Esophagus squamous epithelium (tissue), 5 donors: Measurements from ENCODE around the gene PRKD1. TPM values are rescaled to one million over a fixed set of nuclear protein-coding genes. Genes with fewer than 3 reads are reported as not detected.

Experiments
- DNase-seq: peaks from one replicate; lab custom pipeline; 2025; lab: John Stamatoyannopoulos, UW
- H3K27ac ChIP-seq, 4 donors: fragments of 200-600 bp; sonication (generic); one replicate each; pipeline ENCODE4 v1.5.1; 2016 to 2019; ENCODE audit warnings: mild to moderate bottlenecking in 1 of 4
- H3K27me3 ChIP-seq, 4 donors: fragments of 200-600 bp; sonication (generic); 1 replicate in 3 of 4; 2 replicates in 1 of 4; pipeline versions ENCODE4 v1.5.1 to v1.6.0; 2017 to 2021; ENCODE audit warnings: antibody characterized with exemption in 1 of 4
- H3K36me3 ChIP-seq, 3 donors: fragments of 200-600 bp; sonication (generic); one replicate each; pipeline ENCODE4 v1.5.1; 2016 to 2019
- H3K4me1 ChIP-seq, 3 donors: fragments of 200-600 bp; sonication (generic); one replicate each; pipeline ENCODE4 v1.5.1; 2017 to 2019
- H3K4me3 ChIP-seq, 4 donors: fragments of 200-600 bp; sonication (generic); 1 replicate in 3 of 4; 2 replicates in 1 of 4; pipeline ENCODE4 v1.5.1; 2016 to 2019; ENCODE audit warnings: mild to moderate bottlenecking in 2 of 4, moderate library complexity in 1 of 4
- H3K9me3 ChIP-seq, 3 donors: fragments of 200-600 bp; sonication (generic); one replicate each; pipeline ENCODE4 v1.5.1; 2016 to 2019
- POLR2A ChIP-seq, 4 donors: fragments of 450-650 bp; IDR thresholded peaks; one replicate each; pipeline ENCODE4 v1.6.1; 2017; ENCODE audit warnings: antibody characterized with exemption in 4 of 4, mild to moderate bottlenecking in 4 of 4, moderate library complexity in 3 of 4
- WGBS, 2 donors: methylation state at CpG; one replicate each; pipeline ENCODE4 v1.1.5; 2018; 5-methylcytosine and 5-hydroxymethylcytosine counted together
- intact Hi-C: fragments of 100-400 bp; cut with DNase I; formaldehyde crosslinking; loops from one replicate; pipeline ENCODE4 v1.15.0; 2022
- total RNA-seq, 4 donors: library from RNA; depleted of rRNA; stranded (reverse); fragments of >200 nt; gene quantifications; one replicate each; pipeline ENCODE4 v1.1.0, GENCODE V29; 2016
- TF ChIP-seq, protein P1 (sequence below), 6 experiments: fragments of 450-650 bp in 4 of 6; fragments of 200-600 bp in 2 of 6; sonication (generic) in 2 of 6; IDR thresholded peaks; one replicate each; pipeline ENCODE4 v1.5.1; 2016 to 2019; ENCODE audit warnings: antibody characterized with exemption in 6 of 6, mild to moderate bottlenecking in 4 of 6, moderate library complexity in 4 of 6
- donor health status: DM: yes; HTN: yes; CAD: no.

The PRKD1 gene
- total RNA-seq, 4 donors from 2014 or later, result 0.30 to 10.7 (median 2.2) TPM

DNA sequence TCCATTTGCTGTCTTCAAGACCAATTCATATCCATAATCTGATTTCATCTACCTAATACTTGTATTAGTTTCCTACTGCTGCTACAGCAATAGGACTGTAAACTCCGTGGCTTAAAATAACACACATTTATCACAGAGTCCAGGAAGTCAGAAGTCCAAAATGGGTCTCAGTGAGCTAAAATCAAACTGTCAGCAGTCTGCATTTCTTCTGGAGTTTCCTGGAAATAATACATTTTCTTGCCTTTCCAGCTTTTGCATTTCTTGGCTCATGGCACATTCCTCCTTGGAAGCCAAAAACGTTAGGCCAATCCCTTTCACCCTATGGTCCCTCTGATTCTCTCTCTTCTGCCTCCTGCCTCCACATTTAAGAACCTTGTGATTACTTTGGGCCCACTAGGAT, 239.8 kb downstream of the PRKD1 start:
- Histone ChIP-seq H3K4me3 (no peak overlapping the region), H3K36me3 (no peaks in the 10 kb centered on the region), H3K27me3 (no peaks in the 10 kb centered on the region), H3K9me3 (no peaks in the 10 kb centered on the region), H3K27ac (no peak overlapping the region), H3K4me1 (peaks cover 0 to 9% (median 5%) of the 10 kb centered on the region in 3 donors)
- no peak for TF ChIP-seq POLR2A (IDR thresholded peaks at IDR 0.05)
- TF ChIP-seq, protein P1, sequence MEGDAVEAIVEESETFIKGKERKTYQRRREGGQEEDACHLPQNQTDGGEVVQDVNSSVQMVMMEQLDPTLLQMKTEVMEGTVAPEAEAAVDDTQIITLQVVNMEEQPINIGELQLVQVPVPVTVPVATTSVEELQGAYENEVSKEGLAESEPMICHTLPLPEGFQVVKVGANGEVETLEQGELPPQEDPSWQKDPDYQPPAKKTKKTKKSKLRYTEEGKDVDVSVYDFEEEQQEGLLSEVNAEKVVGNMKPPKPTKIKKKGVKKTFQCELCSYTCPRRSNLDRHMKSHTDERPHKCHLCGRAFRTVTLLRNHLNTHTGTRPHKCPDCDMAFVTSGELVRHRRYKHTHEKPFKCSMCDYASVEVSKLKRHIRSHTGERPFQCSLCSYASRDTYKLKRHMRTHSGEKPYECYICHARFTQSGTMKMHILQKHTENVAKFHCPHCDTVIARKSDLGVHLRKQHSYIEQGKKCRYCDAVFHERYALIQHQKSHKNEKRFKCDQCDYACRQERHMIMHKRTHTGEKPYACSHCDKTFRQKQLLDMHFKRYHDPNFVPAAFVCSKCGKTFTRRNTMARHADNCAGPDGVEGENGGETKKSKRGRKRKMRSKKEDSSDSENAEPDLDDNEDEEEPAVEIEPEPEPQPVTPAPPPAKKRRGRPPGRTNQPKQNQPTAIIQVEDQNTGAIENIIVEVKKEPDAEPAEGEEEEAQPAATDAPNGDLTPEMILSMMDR (IDR thresholded peaks at IDR 0.05), result no peak
- WGBS, 2 donors, result 46 to 48% methylated on average over 2 of the region's 2 CpGs
- intact Hi-C loops, result no loop called here
- DNase-seq, result no peak

DNA sequence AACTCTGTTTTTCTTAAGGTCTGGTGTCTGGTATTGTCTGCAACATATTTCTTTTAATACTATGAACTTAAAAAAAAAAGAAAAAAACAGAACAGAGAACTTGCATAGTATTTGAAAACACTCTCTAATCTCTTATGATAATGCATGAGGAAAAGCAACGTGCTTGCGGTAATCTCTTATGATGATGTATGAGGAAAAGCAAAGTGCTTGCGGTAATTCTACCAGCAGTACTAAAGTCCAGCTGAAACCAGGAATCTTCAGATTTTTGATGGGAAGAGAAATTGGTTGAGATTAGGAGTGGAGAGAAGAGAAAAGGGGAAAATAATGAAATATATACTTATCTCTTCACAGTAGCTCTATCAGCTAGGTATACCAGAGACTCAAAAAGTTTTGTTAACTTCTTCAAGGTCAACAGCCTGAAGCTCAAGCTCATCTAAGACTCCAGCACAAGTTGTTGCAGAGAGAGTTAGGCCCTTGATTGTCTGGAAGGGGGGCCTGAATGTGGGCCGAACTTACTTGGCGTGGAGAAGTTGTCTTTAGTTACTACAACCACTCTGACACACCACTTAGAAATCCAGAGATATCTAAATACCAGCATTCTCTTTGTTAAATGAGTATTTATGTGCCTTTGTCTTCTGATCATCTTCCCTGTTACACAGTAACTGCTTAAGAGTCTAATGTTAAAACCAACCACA, 240.4 kb downstream of the PRKD1 start:
- no peak overlapping the region for H3K4me3 ChIP-seq
- intact Hi-C loops, result no loop called here
- H3K36me3 ChIP-seq, result no peaks in the 10 kb centered on the region
- H3K9me3 ChIP-seq, result no peaks in the 10 kb centered on the region
- H3K4me1 ChIP-seq, result peaks cover 0 to 9% (median 5%) of the 10 kb centered on the region in 3 donors
- H3K27ac ChIP-seq, result no peak overlapping the region
- H3K27me3 ChIP-seq, result no peaks in the 10 kb centered on the region
- WGBS, 2 donors, result 91 to 93% methylated on average over 5 of the region's 5 CpGs
- no peak for DNase-seq
- TF ChIP-seq POLR2A (IDR thresholded peaks at IDR 0.05), result no peak
- TF ChIP-seq, protein P1 (IDR thresholded peaks at IDR 0.05), result no peak

DNA sequence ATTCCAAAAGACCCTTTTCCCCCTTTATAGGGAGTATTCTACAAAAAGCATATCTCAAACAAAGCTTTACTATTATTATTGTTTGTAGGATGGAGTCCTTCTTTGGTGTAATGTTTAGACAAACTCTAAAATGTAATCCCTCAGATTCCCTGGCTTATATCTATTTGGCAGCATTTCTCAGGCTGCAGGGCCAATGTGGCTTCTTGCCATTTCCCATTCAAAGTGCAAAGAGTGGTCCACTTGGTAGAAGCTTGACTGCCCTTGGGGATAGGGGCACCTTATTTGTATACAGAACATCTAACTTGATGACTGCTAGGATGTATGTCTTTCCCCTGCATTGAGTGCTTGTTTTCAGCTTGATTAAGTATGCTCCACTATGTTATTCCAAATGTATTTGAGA, 242.7 kb downstream of the PRKD1 start:
- no peak overlapping the region for H3K4me3 ChIP-seq
- no peaks in the 10 kb centered on the region for H3K27me3 ChIP-seq
- peaks cover 0 to 9% (median 5%) of the 10 kb centered on the region in 3 donors for H3K4me1 ChIP-seq
- no peak for DNase-seq
- intact Hi-C loops, result no loop called here
- H3K27ac ChIP-seq, result no peak overlapping the region
- no peaks in the 10 kb centered on the region for H3K36me3 ChIP-seq
- TF ChIP-seq, protein P1 (IDR thresholded peaks at IDR 0.05), result no peak
- TF ChIP-seq POLR2A (IDR thresholded peaks at IDR 0.05), result no peak
- H3K9me3 ChIP-seq, result no peaks in the 10 kb centered on the region

DNA sequence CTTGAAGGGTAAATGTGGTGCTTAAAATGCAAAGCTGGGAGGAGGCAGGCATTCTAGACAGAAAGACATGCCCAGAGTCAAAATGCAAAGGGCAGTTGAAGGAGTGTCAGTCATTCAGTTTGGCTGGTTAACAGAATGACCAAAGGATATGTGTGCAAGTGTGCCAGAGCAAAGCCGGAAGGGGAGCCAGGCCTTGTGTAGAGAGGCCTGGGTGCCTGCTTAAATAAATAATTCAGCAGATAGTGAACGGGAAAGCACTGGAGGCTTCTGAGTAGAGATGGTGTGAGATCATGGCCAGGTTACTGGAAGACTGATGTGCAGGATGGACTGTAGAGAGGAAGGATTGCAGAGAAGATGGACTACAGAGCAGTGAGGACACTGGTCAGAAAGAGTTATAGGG, 244.9 kb downstream of the PRKD1 start:
- no peak overlapping the region for H3K27ac ChIP-seq
- no peak overlapping the region for H3K4me3 ChIP-seq
- no peaks in the 10 kb centered on the region for H3K27me3 ChIP-seq
- WGBS, 2 donors, result 66 to 78% methylated on average over 2 of the region's 2 CpGs
- no peak for DNase-seq
- peaks cover 0 to 9% (median 5%) of the 10 kb centered on the region in 3 donors for H3K4me1 ChIP-seq
- intact Hi-C loops, result no loop called here
- H3K36me3 ChIP-seq, result no peaks in the 10 kb centered on the region
- H3K9me3 ChIP-seq, result no peaks in the 10 kb centered on the region
- TF ChIP-seq POLR2A (IDR thresholded peaks at IDR 0.05), result no peak
- TF ChIP-seq, protein P1 (IDR thresholded peaks at IDR 0.05), result no peak

DNA sequence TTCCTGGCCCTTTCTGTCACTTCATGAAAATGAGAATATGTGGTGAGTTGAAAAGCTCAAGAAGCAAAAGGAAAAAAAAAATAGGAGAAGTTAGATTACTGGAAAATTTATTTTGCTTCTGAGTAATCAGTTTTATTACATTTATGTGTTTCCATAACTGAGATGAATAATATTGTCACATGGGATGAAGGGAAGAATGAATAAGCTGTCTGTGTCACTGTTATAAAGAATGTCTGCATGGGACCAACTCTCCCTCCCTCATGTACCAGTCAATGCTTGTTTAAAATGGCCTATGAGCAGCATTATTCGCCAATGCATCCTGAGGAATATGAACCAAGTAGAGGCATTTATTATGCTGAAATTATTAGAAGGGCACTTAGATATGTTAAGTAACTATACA, 246.3 kb downstream of the PRKD1 start:
- peaks cover 0 to 9% (median 5%) of the 10 kb centered on the region in 3 donors for H3K4me1 ChIP-seq
- 45 to 81% methylated on average over 1 of the region's 1 CpG for whole genome bisulfite sequencing, 2 donors
- TF ChIP-seq, protein P1 (IDR thresholded peaks at IDR 0.05), result no peak
- no peak for TF ChIP-seq POLR2A (IDR thresholded peaks at IDR 0.05)
- DNase-seq, result no peak
- no peak overlapping the region for H3K4me3 ChIP-seq
- intact Hi-C loops, result no loop called here
- no peaks in the 10 kb centered on the region for H3K36me3 ChIP-seq
- H3K27me3 ChIP-seq, result no peaks in the 10 kb centered on the region
- no peaks in the 10 kb centered on the region for H3K9me3 ChIP-seq
- no peak overlapping the region for H3K27ac ChIP-seq
